Thoracic aorta (tissue), 2 donors: Measurements from ENCODE around the gene NEGR1. TPM values are rescaled to one million over a fixed set of nuclear protein-coding genes. Genes with fewer than 3 reads are reported as not detected.

Experiments
- ATAC-seq: fragments of 150-250 bp; one replicate; pipeline ENCODE4 v1.8.0; 2017; ENCODE audit warnings: low read depth; ENCODE audit not compliant: insufficient number of reproducible peaks, low FRiP score
- DNase-seq: peaks from one replicate; pipeline ENCODE4 v3.0.0-alpha.2; 2020; ENCODE audit warnings: low spot score
- H3K27ac ChIP-seq, 2 donors: fragments of 200-600 bp; sonication (generic); 1 replicate in 1 of 2; 2 replicates in 1 of 2; pipeline ENCODE4 v1.5.1; 2016; ENCODE audit warnings: mild to moderate bottlenecking in 2 of 2, moderate library complexity in 2 of 2
- H3K27me3 ChIP-seq: fragments of 200-600 bp; sonication (generic); replicated peaks from 2 replicates; pipeline ENCODE4 v1.6.0; 2016; ENCODE audit warnings: mild to moderate bottlenecking; ENCODE audit not compliant: insufficient read depth
- H3K36me3 ChIP-seq: fragments of 200-600 bp; sonication (generic); one replicate; pipeline ENCODE4 v1.5.1; 2016
- H3K4me1 ChIP-seq, 2 donors: fragments of 200-600 bp; sonication (generic); 1 replicate in 1 of 2; 2 replicates in 1 of 2; pipeline versions ENCODE4 v1.5.1 to v1.6.0; 2016; ENCODE audit warnings: low read depth in 2 of 2, mild to moderate bottlenecking in 1 of 2; ENCODE audit not compliant: control insufficient read depth in 1 of 2
- H3K4me3 ChIP-seq: fragments of 200-600 bp; sonication (generic); 2 replicates; pipeline ENCODE4 v1.5.1; 2016; ENCODE audit warnings: mild to moderate bottlenecking
- H3K9me3 ChIP-seq: fragments of 200-600 bp; sonication (generic); 2 replicates; pipeline ENCODE4 v1.5.1; 2016
- total RNA-seq, 2 donors: library from RNA; depleted of rRNA; stranded (reverse); fragments of >200 nt; gene quantifications; one replicate each; pipeline versions ENCODE4 v1.1.0 to v1.2.3, GENCODE V29; 2016
- TF ChIP-seq, protein P1 (sequence below): fragments of 200-600 bp; sonication (generic); IDR thresholded peaks from one replicate; pipeline ENCODE4 v1.5.1; 2019; ENCODE audit warnings: antibody characterized with exemption

The NEGR1 gene
- total RNA-seq, 2 donors from 2014 or later, result 10.4 to 14.4 TPM

- TF ChIP-seq, protein P1, sequence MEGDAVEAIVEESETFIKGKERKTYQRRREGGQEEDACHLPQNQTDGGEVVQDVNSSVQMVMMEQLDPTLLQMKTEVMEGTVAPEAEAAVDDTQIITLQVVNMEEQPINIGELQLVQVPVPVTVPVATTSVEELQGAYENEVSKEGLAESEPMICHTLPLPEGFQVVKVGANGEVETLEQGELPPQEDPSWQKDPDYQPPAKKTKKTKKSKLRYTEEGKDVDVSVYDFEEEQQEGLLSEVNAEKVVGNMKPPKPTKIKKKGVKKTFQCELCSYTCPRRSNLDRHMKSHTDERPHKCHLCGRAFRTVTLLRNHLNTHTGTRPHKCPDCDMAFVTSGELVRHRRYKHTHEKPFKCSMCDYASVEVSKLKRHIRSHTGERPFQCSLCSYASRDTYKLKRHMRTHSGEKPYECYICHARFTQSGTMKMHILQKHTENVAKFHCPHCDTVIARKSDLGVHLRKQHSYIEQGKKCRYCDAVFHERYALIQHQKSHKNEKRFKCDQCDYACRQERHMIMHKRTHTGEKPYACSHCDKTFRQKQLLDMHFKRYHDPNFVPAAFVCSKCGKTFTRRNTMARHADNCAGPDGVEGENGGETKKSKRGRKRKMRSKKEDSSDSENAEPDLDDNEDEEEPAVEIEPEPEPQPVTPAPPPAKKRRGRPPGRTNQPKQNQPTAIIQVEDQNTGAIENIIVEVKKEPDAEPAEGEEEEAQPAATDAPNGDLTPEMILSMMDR, result no peak
- Histone ChIP-seq H3K27me3 (no peaks in the 10 kb centered on the region), H3K27ac (no peak overlapping the region), H3K4me3 (no peak overlapping the region), H3K36me3 (no peaks in the 10 kb centered on the region), H3K9me3 (no peaks in the 10 kb centered on the region), H3K4me1 (no peaks in the 10 kb centered on the region)
- DNase-seq (no peak), ATAC-seq (no peak)
Observed at GRCh38 chr1:71651214-71651613, 631.1 kb downstream of the NEGR1 start.

- Histone ChIP-seq H3K27ac (no peak overlapping the region), H3K4me3 (no peak overlapping the region), H3K9me3 (no peaks in the 10 kb centered on the region), H3K36me3 (no peaks in the 10 kb centered on the region), H3K4me1 (no peaks in the 10 kb centered on the region), H3K27me3 (no peaks in the 10 kb centered on the region)
- TF ChIP-seq, protein P1, result no peak
- DNase-seq, result no peak
- no peak for ATAC-seq
Observed at GRCh38 chr1:71650119-71650518, 632.2 kb downstream of the NEGR1 start.

DNA sequence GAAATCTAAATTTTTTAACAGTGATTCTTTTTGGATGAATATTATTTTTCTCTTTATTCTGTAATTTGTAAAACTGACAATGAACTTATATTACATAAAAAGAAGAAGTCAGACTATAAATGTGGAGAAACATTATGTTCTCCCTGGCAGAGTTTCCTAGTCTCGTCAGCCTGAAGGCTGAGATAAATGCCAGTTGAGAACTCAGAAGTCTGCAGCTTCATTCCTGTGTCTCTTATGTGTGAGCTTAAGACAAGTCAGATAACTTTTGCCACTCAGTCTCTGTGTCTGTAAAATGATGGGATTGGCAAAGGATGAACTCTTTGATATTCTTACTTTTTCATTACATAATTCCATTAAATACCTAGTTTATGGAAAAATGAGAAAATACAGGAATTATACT is 632.7 kb downstream of the NEGR1 start:
- Histone ChIP-seq H3K9me3 (no peaks in the 10 kb centered on the region), H3K36me3 (no peaks in the 10 kb centered on the region), H3K4me3 (no peak overlapping the region), H3K27me3 (no peaks in the 10 kb centered on the region), H3K27ac (no peak overlapping the region), H3K4me1 (no peaks in the 10 kb centered on the region)
- ATAC-seq (no peak), DNase-seq (no peak)
- TF ChIP-seq, protein P1, result no peak

DNA sequence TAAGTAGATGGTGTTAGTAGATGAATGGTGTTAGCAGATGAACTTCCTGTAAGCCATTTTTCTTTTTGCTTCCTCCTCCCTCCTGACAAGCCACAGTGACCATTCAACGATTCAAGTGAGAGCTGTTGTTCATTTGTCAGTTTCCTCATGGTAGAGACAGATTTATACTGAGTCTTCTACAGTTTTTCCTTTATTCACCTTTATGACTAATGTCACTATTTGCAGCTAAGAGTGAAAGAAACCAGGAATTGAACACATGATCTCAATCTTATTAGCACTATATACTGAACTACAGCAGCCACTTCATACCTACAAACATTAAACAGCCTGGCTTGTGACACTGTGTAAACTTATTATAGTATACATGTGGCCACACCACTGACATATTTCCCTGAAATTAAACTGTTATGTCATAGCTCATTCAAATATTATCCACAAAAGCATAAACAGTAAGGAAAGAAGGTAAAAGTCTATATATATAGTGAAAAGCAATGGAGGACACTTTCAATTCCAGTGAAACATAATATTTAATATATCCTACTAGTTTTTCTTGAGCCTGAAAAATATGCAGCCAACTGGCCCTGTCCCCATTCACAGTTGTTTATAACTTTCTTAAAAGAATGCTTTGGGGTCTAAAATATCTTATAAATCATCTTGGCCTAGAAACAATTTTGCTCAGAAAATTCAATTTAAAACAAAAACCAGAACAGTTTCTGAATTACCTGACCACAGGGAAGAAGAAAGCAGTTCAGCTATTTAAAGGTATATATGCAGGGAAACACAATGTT is 634.6 kb downstream of the NEGR1 start:
- Histone ChIP-seq H3K27ac (no peak overlapping the region), H3K36me3 (no peaks in the 10 kb centered on the region), H3K4me3 (no peak overlapping the region), H3K4me1 (no peaks in the 10 kb centered on the region), H3K9me3 (no peaks in the 10 kb centered on the region), H3K27me3 (no peaks in the 10 kb centered on the region)
- TF ChIP-seq, protein P1, result no peak
- DNase-seq, result no peak
- no peak for ATAC-seq

DNA sequence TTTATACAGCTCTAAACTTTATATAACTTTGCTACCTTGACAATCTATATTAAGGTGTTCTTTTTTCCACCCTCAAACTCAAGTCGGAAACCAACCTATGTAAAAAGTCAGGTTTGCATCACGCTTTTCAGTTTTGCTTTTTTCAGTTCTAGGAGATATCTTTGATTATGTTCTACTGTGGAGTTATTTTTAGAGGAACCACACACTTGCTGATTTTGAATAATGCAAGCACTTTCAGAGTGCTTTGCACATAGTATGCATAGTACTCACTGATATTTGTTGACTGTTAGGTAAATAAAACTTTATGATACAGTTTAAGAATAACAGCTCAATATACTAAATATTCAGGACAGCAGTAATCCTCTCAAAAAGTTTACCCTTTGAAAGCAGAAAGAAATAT is 637.3 kb downstream of the NEGR1 start:
- TF ChIP-seq, protein P1, result no peak

More for the DNA sequence above, 637.3 kb downstream of the NEGR1 start:
- no peak for ATAC-seq
- H3K4me1 ChIP-seq, result no peaks in the 10 kb centered on the region
- no peaks in the 10 kb centered on the region for H3K36me3 ChIP-seq
- H3K4me3 ChIP-seq, result no peak overlapping the region
- H3K9me3 ChIP-seq, result no peaks in the 10 kb centered on the region
- DNase-seq, result no peak
- no peak overlapping the region for H3K27ac ChIP-seq
- H3K27me3 ChIP-seq, result no peaks in the 10 kb centered on the region
